Measurements from ENCODE around the gene MTX1. TPM values are rescaled to one million over a fixed set of nuclear protein-coding genes. Genes with fewer than 3 reads are reported as not detected.

MTX1 gene
- total RNA-seq, 1 experiment from 2014 or later: 58.9 TPM

- no peak overlapping the region for H3K4me3 Mint-ChIP-seq (ENCODE audit: low read depth, unreplicated experiment)
- H3K27ac Mint-ChIP-seq (ENCODE audit: unreplicated experiment): no peak overlapping the region
- peaks cover 26% of the 10 kb centered on the region for H3K4me1 Mint-ChIP-seq (ENCODE audit: low read depth, unreplicated experiment)
- H3K27me3 Mint-ChIP-seq (ENCODE audit: unreplicated experiment): peaks cover 45% of the 10 kb centered on the region
- DNase-seq: no peak
- no peaks in the 10 kb centered on the region for H3K9me3 Mint-ChIP-seq (ENCODE audit: low read depth, unreplicated experiment)
- TF ChIP-seq CTCF (IDR thresholded peaks at IDR 0.05; ENCODE audit: unreplicated experiment): no peak
- intact Hi-C loops (cut with micrococcal nuclease; ENCODE audit: unreplicated experiment): no loop called here
- CTCF ChIA-PET: no interaction called here
- H3K36me3 Mint-ChIP-seq (ENCODE audit: insufficient read depth, unreplicated experiment): peaks cover 39% of the 10 kb centered on the region
- no TSS peak for BruUV-seq (replicated peaks)
Measured at GRCh38 chr1:155196103-155196892, 12.2 kb upstream of the MTX1 start.

GRCh38 chr1:155196893-155197638, 11.4 kb upstream of the MTX1 start:
- H3K9me3 Mint-ChIP-seq (ENCODE audit: low read depth, unreplicated experiment): no peaks in the 10 kb centered on the region
- no peak overlapping the region for H3K4me3 Mint-ChIP-seq (ENCODE audit: low read depth, unreplicated experiment)
- DNase-seq: no peak
- peaks cover 26% of the 10 kb centered on the region for H3K4me1 Mint-ChIP-seq (ENCODE audit: low read depth, unreplicated experiment)
- H3K36me3 Mint-ChIP-seq (ENCODE audit: insufficient read depth, unreplicated experiment): peaks cover 39% of the 10 kb centered on the region
- CTCF ChIA-PET: no interaction called here
- peaks cover 39% of the 10 kb centered on the region for H3K27me3 Mint-ChIP-seq (ENCODE audit: unreplicated experiment)
- intact Hi-C loops (cut with micrococcal nuclease; ENCODE audit: unreplicated experiment): no loop called here
- no peak overlapping the region for H3K27ac Mint-ChIP-seq (ENCODE audit: unreplicated experiment)
- TF ChIP-seq CTCF (IDR thresholded peaks at IDR 0.05; ENCODE audit: unreplicated experiment): no peak
- BruUV-seq (replicated peaks): no TSS peak

GRCh38 chr1:155197901-155198546, 10.5 kb upstream of the MTX1 start:
- DNase-seq: no peak
- Mint-ChIP-seq H3K4me3 (ENCODE audit: low read depth, unreplicated experiment) (no peak overlapping the region), H3K4me1 (ENCODE audit: low read depth, unreplicated experiment) (peaks cover 25% of the 10 kb centered on the region), H3K27ac (ENCODE audit: unreplicated experiment) (no peak overlapping the region), H3K27me3 (ENCODE audit: unreplicated experiment) (peaks cover 30% of the 10 kb centered on the region), H3K9me3 (ENCODE audit: low read depth, unreplicated experiment) (no peaks in the 10 kb centered on the region), H3K36me3 (ENCODE audit: insufficient read depth, unreplicated experiment) (peaks cover 38% of the 10 kb centered on the region)
- no TSS peak for BruUV-seq (replicated peaks)
- intact Hi-C loops (cut with micrococcal nuclease; ENCODE audit: unreplicated experiment): no loop called here
- no peak for TF ChIP-seq CTCF (IDR thresholded peaks at IDR 0.05; ENCODE audit: unreplicated experiment)
- CTCF ChIA-PET: no interaction called here

- no peaks in the 10 kb centered on the region for H3K9me3 Mint-ChIP-seq (ENCODE audit: low read depth, unreplicated experiment)
- no peak for TF ChIP-seq CTCF (IDR thresholded peaks at IDR 0.05; ENCODE audit: unreplicated experiment)
- CTCF ChIA-PET: no interaction called here
- H3K27me3 Mint-ChIP-seq (ENCODE audit: unreplicated experiment): peaks cover 25% of the 10 kb centered on the region
- intact Hi-C loops (cut with micrococcal nuclease; ENCODE audit: unreplicated experiment): no loop called here
- DNase-seq: no peak
- H3K4me3 Mint-ChIP-seq (ENCODE audit: low read depth, unreplicated experiment): no peak overlapping the region
- peaks cover 20% of the 10 kb centered on the region for H3K4me1 Mint-ChIP-seq (ENCODE audit: low read depth, unreplicated experiment)
- no peak overlapping the region for H3K27ac Mint-ChIP-seq (ENCODE audit: unreplicated experiment)
- H3K36me3 Mint-ChIP-seq (ENCODE audit: insufficient read depth, unreplicated experiment): peaks cover 33% of the 10 kb centered on the region
- no TSS peak for BruUV-seq (replicated peaks)
Measured at GRCh38 chr1:155198547-155198906, 10.0 kb upstream of the MTX1 start.

Measured in Calu3 (cell line).